ENCODE data around the gene ERC1.

DNA sequence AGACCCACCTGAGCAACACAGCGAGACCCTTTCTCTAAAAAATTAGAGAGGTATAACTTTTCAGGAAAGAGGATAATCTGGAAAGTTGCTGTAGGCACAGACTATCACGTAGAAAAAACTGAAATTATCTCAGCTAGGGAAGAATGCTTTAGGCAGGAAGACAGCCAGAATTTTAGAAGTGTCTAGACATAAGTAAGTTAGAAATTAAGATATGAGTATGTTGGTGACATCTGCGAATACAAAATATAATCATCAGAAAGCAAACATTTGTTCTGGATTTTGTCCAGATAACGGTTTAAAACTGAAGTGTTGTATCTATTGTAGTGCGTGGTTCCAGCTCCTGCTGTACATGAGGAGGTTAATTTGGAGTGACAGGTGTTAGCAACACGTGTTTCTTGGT is 480.2 kb downstream of the ERC1 start:
- TF ChIP-seq POLR2A (IDR thresholded peaks at IDR 0.05) (no peak), POLR2AphosphoS5 (IDR thresholded peaks at IDR 0.05) (no peak)
- TF ChIP-seq, protein P1, sequence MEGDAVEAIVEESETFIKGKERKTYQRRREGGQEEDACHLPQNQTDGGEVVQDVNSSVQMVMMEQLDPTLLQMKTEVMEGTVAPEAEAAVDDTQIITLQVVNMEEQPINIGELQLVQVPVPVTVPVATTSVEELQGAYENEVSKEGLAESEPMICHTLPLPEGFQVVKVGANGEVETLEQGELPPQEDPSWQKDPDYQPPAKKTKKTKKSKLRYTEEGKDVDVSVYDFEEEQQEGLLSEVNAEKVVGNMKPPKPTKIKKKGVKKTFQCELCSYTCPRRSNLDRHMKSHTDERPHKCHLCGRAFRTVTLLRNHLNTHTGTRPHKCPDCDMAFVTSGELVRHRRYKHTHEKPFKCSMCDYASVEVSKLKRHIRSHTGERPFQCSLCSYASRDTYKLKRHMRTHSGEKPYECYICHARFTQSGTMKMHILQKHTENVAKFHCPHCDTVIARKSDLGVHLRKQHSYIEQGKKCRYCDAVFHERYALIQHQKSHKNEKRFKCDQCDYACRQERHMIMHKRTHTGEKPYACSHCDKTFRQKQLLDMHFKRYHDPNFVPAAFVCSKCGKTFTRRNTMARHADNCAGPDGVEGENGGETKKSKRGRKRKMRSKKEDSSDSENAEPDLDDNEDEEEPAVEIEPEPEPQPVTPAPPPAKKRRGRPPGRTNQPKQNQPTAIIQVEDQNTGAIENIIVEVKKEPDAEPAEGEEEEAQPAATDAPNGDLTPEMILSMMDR (IDR thresholded peaks at IDR 0.05), result no peak

Measured in suprapubic skin (tissue), 4 donors.